ENCODE results near the gene ASNSD1.

The ASNSD1 gene

GRCh38 chr2:189661148-189661956, at the start of gene ASNSD1:
Gene ASNSD1 (plus strand): TSS chr2:189661459. CDS start chr2:189666133, 4,674 bp downstream.
- peak; percentile 97 for DNase-seq

- no peak for DNase-seq
Measured at GRCh38 chr2:189613077-189613636, 48.1 kb upstream of the ASNSD1 start.

- no peak for DNase-seq
Measured at GRCh38 chr2:189613650-189614420, 47.4 kb upstream of the ASNSD1 start.

- no peak for DNase-seq
Measured at GRCh38 chr2:189614585-189614984, 46.7 kb upstream of the ASNSD1 start.

- no peak for DNase-seq
Measured at GRCh38 chr2:189618197-189618596, 43.1 kb upstream of the ASNSD1 start.

- no peak for DNase-seq
Measured at GRCh38 chr2:189621781-189622180, 39.5 kb upstream of the ASNSD1 start.

GRCh38 chr2:189623049-189623448, 38.2 kb upstream of the ASNSD1 start:
- DNase-seq, result no peak

GRCh38 chr2:189624648-189625355, 36.5 kb upstream of the ASNSD1 start:
- DNase-seq, result no peak

GRCh38 chr2:189625636-189626035, 35.6 kb upstream of the ASNSD1 start:
- DNase-seq, result no peak

GRCh38 chr2:189627789-189628188, 33.5 kb upstream of the ASNSD1 start:
- DNase-seq, result no peak

GRCh38 chr2:189628817-189629530, 32.3 kb upstream of the ASNSD1 start:
- no peak for DNase-seq

- DNase-seq, result no peak
Measured at GRCh38 chr2:189629531-189630453, 31.5 kb upstream of the ASNSD1 start.

- no peak for DNase-seq
Measured at GRCh38 chr2:189631849-189632248, 29.4 kb upstream of the ASNSD1 start.

GRCh38 chr2:189633392-189633811, 27.9 kb upstream of the ASNSD1 start:
- DNase-seq, result no peak

GRCh38 chr2:189635353-189635752, 25.9 kb upstream of the ASNSD1 start:
- DNase-seq, result no peak

GRCh38 chr2:189638301-189639006, 22.8 kb upstream of the ASNSD1 start:
- DNase-seq, result no peak

GRCh38 chr2:189639007-189639609, 22.2 kb upstream of the ASNSD1 start:
- no peak for DNase-seq

GRCh38 chr2:189641002-189641401, 20.3 kb upstream of the ASNSD1 start:
- DNase-seq, result no peak

GRCh38 chr2:189641590-189641989, 19.7 kb upstream of the ASNSD1 start:
- DNase-seq, result no peak

GRCh38 chr2:189646521-189646920, 14.7 kb upstream of the ASNSD1 start:
- no peak for DNase-seq

Data from activated T-cell treated with anti-CD3 and anti-CD28 coated beads, Interleukin-2, amount 50 U/mL, for 1 hour (primary cell).